Measurements from ENCODE around the gene UXS1.
"Not testable (repeated sequence)": the region's sequence is repeated elsewhere in the genome, so short reads cannot be mapped to it uniquely, and the experiment has no call there.

UXS1 gene

GRCh38 chr2:106159866-106160785, 34.0 kb downstream of the UXS1 start:
- no peak for DNase-seq

DNA sequence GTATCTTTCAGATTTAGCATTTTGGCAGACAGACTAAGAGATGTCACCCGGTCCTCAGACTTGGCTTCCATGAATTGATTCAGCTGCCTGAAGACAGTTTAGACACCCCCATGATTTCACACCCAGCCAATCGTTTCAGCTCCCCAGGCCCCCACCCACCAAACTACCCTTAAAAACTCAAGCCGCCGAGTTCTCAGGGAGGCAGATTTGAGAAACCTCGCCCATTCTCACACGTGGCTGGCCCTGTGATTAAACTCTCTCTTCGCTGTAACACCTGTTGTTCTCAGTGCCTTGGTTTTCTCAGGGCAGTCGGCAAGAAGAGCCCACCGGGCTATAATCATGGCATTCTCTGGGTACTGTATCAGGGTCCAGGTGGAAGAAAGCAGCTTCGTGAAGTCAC, 35.2 kb downstream of the UXS1 start:
- no peak for DNase-seq

DNA sequence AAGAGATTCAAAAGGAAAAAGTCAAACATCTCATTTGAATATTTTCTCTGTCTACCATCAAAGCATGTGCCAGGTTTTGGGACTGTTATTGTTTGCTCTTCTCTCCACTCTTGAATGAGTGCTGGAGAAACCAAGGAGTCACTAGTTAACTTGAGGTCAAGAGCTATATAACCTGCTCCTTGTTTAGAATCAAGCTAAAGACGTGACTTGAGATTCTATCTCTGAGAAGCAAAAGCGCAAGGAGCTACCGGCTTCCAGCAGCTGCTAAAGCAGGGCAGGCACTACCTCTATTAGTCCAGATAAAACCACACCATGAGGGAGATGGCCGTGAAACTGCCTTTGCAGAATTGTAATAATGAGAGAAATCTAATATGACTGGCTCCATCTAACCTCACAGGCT, 36.0 kb downstream of the UXS1 start:
- DNase-seq, result no peak

GRCh38 chr2:106157416-106157815, 36.7 kb downstream of the UXS1 start:
- DNase-seq, result no peak

GRCh38 chr2:106156305-106157296, 37.5 kb downstream of the UXS1 start:
- DNase-seq, result no peak

DNA sequence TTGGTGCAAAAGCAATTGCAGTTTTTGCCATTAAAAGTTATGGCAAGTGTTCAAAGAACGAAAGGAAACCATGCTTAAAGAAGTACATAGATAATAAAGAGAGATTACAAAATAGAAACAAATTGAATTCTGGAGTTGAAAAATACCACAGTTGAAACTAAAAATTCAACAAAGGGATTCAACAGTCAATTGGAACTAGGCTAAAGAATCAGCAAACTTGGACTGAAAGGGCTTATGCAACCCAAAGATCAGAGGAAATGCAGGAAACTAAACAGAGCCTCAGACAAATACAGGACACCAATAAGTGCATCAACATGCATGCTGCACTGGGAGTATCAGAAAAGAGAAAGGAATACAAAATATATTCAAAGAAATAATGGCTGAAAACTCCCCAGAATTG, 40.3 kb downstream of the UXS1 start:
- DNase-seq, result no peak

GRCh38 chr2:106147665-106148064, 46.4 kb downstream of the UXS1 start:
- no peak for DNase-seq

GRCh38 chr2:106147159-106147558, 46.9 kb downstream of the UXS1 start:
- DNase-seq, result no peak

DNA sequence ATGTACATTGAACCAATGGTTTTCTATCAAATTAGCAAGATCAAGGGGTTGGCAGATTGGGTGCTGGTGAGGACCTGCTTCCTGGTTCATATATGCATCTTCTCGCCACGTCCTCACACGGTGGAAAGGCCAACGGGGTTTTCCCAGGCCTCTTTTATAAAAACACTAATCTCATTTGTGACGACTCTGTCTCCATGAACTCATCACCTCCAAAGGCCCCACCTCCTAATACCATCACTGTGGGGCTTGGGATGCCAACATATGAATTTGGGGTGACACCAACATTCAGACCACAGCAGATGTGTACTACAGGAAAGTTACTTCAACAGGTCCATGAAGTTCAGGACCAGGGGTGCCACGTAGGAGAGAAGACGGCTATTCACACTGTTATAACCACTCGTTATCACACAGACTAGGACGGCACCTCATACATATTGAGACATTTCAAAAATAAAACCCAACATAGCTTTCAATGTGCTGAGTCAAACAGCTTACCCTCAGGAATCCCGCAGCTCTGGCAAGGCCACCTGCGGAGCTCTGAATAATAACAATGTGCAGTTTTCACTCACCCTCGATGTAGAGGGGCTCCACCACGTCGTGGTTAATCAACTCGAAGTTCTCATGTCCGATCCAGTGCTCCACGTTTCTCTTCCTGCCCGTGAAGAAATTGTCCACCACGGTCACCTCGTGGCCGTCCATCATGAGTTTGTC, 49.3 kb downstream of the UXS1 start:
- no peak for DNase-seq

GRCh38 chr2:106143495-106144215, 50.4 kb downstream of the UXS1 start:
- DNase-seq, result no peak

- DNase-seq, result no peak
These were observed 51.4 kb downstream of the UXS1 start for GRCh38 chr2:106142683-106143082.

GRCh38 chr2:106140913-106141312, 53.2 kb downstream of the UXS1 start:
- no peak for DNase-seq

DNA sequence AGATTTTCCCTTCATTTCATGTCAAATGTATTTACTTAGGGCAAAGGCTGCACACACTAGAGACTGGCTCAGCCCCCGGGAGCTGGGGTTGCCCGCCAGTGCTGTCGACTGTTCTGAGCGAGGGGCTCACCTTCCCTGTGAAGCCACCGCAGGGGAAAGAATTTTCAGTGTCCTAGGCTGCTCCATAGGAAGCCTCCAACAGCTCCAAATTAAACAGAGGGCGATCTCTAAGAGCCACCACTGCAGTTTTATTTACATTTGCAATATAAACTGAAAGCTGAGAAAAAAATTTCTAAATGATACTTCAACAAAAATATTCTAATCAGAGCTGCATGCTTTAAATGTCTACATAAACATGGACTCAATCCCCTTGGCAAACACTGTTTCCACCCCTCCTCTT, 54.0 kb downstream of the UXS1 start:
- DNase-seq, result no peak

DNA sequence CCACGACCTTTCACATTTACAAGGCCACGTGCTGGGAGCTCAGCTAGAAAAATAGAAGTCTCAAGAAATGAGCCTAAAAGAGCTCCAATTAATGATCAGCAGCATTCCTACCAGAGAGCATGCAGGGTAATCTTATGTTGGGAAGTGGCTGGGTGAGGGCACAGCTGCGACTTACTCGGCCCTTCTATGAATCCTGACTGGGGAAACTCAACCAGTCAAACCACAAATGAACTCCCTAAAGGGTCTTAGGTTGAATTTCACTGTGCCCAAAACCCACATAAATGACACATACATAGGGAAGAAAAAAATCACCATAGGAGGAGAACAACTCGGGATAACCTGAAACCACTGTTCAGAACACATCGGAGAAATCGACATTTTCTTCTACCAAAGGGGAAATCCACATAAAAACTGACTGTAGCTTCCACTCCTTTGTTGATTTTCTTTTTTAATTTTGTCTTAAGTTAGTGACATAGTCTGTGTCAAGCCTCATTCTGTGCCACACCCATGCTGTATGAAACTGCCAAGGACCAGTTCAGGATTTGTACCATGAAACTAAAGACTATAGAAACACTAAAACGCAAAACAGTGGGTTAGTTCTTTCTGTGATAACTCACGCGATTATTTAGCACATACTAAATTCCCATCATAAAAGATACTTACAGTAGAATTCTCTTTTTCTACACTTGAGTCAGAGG, 54.7 kb downstream of the UXS1 start:
- no peak for DNase-seq

- DNase-seq, result no peak
These were observed 55.4 kb downstream of the UXS1 start for GRCh38 chr2:106138543-106139237.

DNA sequence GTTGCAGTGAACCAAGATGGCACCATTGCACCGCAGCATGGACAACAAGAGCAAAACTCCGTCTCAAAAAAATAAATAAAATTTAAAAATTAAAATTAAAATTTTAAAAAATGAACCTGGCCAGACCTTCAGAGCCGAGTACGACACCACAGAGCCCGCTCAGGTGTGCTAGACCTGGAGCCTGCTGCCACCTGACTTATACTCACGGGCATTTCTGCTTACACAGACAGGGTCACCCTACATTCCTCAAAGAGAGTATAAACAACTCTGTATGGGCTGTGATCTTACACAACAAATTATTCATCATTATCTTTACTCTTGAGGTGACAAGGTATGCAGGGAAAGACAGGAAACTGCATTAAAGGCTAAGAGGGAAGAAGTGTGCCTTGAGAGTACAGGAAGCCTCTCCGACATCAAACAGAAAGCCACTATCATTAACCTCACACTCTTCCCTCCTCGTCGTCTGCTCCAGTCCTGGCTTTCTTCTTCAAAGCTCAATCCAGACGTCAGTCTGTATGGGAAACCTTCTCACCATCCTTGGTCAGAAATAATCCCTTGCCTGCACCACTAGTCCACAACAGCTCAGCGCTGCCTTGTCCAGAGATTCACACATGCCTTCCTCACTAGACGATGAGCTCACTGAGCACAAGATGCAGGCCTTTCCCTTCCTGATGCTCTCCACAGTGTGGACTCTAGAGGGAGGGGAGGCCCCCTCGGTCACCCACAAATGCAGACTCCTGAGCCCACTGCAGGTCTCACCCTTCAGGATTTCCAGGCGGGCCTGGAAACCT, 56.2 kb downstream of the UXS1 start:
- no peak for DNase-seq

DNA sequence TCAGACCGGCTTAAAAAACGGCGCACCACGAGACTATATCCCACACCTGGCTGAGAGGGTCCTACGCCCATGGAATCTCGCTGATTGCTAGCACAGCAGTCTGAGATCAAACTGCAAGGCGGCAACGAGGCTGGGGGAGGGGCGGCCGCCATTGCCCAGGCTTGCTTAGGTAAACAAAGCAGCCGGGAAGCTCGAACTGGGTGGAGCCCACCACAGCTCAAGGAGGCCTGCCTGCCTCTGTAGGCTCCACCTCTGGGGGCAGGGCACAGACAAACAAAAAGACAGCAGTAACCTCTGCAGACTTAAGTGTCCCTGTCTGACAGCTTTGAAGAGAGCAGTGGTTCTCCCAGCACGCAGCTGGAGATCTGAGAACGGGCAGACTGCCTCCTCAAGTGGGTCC, 62.9 kb downstream of the UXS1 start:
- DNase-seq, result not testable (repeated sequence)

DNA sequence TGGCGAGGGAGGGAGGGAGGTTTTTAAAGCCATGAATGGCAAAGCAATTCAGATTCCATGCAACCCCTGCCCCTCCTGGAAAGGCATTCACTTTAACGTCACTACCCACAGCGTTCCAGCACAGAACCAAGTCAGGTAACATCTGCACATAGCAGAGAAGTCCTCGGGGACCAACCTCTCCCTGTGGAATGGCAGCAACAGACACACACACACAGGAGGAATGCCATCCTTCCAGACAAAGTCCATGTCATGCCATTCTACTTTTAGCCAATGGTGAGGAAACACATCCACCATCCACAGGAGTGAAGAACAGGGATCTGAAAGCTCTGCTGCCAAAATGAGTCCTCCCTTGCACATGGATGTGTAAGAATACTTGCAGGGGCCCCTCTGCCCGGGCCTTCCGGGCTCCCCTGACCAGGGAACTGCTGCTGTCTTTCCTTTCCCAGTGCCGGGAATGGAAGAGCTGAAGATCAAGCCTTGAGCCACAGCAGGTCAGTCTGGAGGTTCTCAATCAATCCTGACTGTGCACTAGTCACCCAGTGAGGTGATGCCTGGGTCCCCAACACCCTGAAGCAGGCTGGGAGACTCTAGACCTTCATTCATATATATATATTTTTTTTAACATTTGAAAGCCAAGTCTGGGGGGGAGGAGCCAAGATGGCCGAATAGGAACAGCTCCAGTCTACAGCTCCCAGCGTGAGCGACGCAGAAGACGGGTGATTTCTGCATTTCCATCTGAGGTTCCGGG, 63.7 kb downstream of the UXS1 start:
- DNase-seq, result no peak

- no peak for DNase-seq
These were observed 64.5 kb downstream of the UXS1 start for GRCh38 chr2:106129592-106129991.

All from NCI-H1092 treated with DMSO at 0.1 percent for 48 hours (cell line).